Measurements from ENCODE around the gene ZKSCAN8.

GRCh38 chr6:28176373-28176772 is 34.7 kb downstream of the ZKSCAN8 start:
- TF ChIP-seq CTCF (IDR thresholded peaks at IDR 0.05) (no peak), POLR2A (IDR thresholded peaks at IDR 0.05) (no peak)
